ENCODE results near the gene NFATC2.

NFATC2 gene

DNA sequence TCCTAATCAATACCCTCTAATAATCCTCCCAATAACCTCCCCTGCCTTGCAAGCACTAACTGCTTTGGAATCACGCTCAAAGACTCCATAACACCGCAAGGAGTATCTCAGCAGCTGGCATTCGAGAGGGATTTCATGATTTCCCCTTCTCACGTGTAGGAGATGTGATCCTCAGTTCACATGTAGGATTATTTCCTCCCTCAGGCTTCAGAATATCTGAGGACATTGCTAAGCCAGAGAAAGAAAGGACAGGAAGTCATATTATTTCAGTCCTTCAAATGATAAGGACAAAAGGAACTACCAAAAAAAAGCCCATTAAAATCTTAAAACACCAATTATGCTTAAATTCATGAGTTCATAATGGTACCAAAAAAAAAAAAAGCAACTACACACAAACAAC lies 122.9 kb downstream of the NFATC2 start:
- Histone ChIP-seq H3K36me3 (ENCODE audit: control insufficient read depth, low read length) (peaks cover 64% of the 10 kb centered on the region), H3K27ac (ENCODE audit: low read depth, low read length) (no peak overlapping the region), H4K20me1 (ENCODE audit: control insufficient read depth, insufficient read depth, low read depth, low read length) (no peaks in the 10 kb centered on the region), H3K4me3 (ENCODE audit: low read length) (no peak overlapping the region), H3F3A (ENCODE audit: control insufficient read depth, insufficient read depth) (peaks cover 7% of the 10 kb centered on the region), H3K79me2 (ENCODE audit: control insufficient read depth, low read length) (no peaks in the 10 kb centered on the region), H3K4me2 (ENCODE audit: low read length) (no peak overlapping the region), H3K4me1 (ENCODE audit: control insufficient read depth, low read length) (peaks cover 42% of the 10 kb centered on the region), H3K27me3 (ENCODE audit: control insufficient read depth, low read length) (no peaks in the 10 kb centered on the region), H3K9me2 (replicated peaks; ENCODE audit: control insufficient read depth, low read length) (no peaks in the 10 kb centered on the region), H3K9me3 (ENCODE audit: control insufficient read depth, insufficient read depth, low read length) (no peaks in the 10 kb centered on the region)
- TF ChIP-seq, protein P1, sequence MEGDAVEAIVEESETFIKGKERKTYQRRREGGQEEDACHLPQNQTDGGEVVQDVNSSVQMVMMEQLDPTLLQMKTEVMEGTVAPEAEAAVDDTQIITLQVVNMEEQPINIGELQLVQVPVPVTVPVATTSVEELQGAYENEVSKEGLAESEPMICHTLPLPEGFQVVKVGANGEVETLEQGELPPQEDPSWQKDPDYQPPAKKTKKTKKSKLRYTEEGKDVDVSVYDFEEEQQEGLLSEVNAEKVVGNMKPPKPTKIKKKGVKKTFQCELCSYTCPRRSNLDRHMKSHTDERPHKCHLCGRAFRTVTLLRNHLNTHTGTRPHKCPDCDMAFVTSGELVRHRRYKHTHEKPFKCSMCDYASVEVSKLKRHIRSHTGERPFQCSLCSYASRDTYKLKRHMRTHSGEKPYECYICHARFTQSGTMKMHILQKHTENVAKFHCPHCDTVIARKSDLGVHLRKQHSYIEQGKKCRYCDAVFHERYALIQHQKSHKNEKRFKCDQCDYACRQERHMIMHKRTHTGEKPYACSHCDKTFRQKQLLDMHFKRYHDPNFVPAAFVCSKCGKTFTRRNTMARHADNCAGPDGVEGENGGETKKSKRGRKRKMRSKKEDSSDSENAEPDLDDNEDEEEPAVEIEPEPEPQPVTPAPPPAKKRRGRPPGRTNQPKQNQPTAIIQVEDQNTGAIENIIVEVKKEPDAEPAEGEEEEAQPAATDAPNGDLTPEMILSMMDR (IDR thresholded peaks at IDR 0.05; ENCODE audit: low read depth, low read length, poor library complexity, severe bottlenecking): no peak
- TF ChIP-seq EZH2phosphoT487 (IDR thresholded peaks at IDR 0.05; ENCODE audit: borderline replicate concordance, low read length): no peak

DNA sequence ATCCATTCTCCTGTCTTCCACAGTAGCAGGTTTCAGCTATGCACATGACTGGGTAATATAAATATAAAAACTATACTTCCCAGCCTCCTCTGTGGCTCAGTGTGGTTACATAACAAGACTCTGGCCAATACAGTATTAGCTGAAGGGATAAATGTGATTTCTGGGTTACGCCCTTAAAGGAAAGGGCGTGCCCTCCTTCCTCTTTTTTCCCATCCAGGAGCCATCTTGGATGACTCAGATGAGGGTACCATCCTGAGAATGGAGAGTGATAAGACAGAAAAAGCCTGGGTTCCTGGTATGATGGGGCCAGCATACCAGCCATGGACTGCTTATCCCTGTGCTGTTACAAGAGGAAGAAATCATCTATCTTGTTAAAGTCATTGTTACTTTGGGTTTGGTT lies 123.3 kb downstream of the NFATC2 start:
- no peak for TF ChIP-seq EZH2phosphoT487 (IDR thresholded peaks at IDR 0.05; ENCODE audit: borderline replicate concordance, low read length)
- TF ChIP-seq, protein P1 (IDR thresholded peaks at IDR 0.05; ENCODE audit: low read depth, low read length, poor library complexity, severe bottlenecking): no peak
- Histone ChIP-seq H4K20me1 (ENCODE audit: control insufficient read depth, insufficient read depth, low read depth, low read length) (no peaks in the 10 kb centered on the region), H3K36me3 (ENCODE audit: control insufficient read depth, low read length) (peaks cover 61% of the 10 kb centered on the region), H3F3A (ENCODE audit: control insufficient read depth, insufficient read depth) (peaks cover 7% of the 10 kb centered on the region), H3K9me3 (ENCODE audit: control insufficient read depth, insufficient read depth, low read length) (no peaks in the 10 kb centered on the region), H3K27me3 (ENCODE audit: control insufficient read depth, low read length) (no peaks in the 10 kb centered on the region), H3K27ac (ENCODE audit: low read depth, low read length) (no peak overlapping the region), H3K4me3 (ENCODE audit: low read length) (no peak overlapping the region), H3K79me2 (ENCODE audit: control insufficient read depth, low read length) (no peaks in the 10 kb centered on the region), H3K4me2 (ENCODE audit: low read length) (no peak overlapping the region), H3K4me1 (ENCODE audit: control insufficient read depth, low read length) (peaks cover 46% of the 10 kb centered on the region), H3K9me2 (replicated peaks; ENCODE audit: control insufficient read depth, low read length) (no peaks in the 10 kb centered on the region)

DNA sequence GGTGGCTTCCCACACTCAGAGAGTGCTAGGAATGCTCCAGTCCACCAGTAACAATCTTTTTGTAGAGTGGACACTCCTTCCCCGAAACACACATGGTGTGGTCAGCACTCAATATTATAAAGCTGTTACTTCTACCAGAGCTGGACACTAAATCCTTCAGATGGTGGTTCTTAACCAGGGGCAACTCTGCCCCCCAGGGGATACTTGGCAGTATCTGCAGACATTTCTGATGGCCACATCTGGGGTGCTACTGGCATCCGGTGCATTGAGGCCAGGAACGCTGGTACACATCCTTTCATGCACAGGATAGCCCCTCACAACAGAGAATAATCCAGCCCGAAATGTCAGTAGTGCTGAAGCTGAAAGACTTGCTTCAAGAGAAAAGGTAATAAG lies 124.4 kb downstream of the NFATC2 start:
- Histone ChIP-seq H3F3A (ENCODE audit: control insufficient read depth, insufficient read depth) (peaks cover 7% of the 10 kb centered on the region), H3K9me3 (ENCODE audit: control insufficient read depth, insufficient read depth, low read length) (no peaks in the 10 kb centered on the region), H3K79me2 (ENCODE audit: control insufficient read depth, low read length) (no peaks in the 10 kb centered on the region), H3K4me3 (ENCODE audit: low read length) (no peak overlapping the region), H3K9me2 (replicated peaks; ENCODE audit: control insufficient read depth, low read length) (no peaks in the 10 kb centered on the region), H3K36me3 (ENCODE audit: control insufficient read depth, low read length) (peaks cover 55% of the 10 kb centered on the region), H3K27ac (ENCODE audit: low read depth, low read length) (no peak overlapping the region), H3K4me2 (ENCODE audit: low read length) (no peak overlapping the region), H3K4me1 (ENCODE audit: control insufficient read depth, low read length) (peaks cover 51% of the 10 kb centered on the region), H3K27me3 (ENCODE audit: control insufficient read depth, low read length) (no peaks in the 10 kb centered on the region), H4K20me1 (ENCODE audit: control insufficient read depth, insufficient read depth, low read depth, low read length) (no peaks in the 10 kb centered on the region)
- no peak for TF ChIP-seq EZH2phosphoT487 (IDR thresholded peaks at IDR 0.05; ENCODE audit: borderline replicate concordance, low read length)
- TF ChIP-seq, protein P1 (IDR thresholded peaks at IDR 0.05; ENCODE audit: low read depth, low read length, poor library complexity, severe bottlenecking): no peak

Measured in DOHH2 (cell line).